HEK293T (cell line): ENCODE data around the gene ANKRD13D.

Experiments
- ARNT ChIP-seq: fragments of 450-650 bp; IDR thresholded peaks from 2 replicates; pipeline ENCODE4 v1.6.1; 2017; ENCODE audit warnings: mild to moderate bottlenecking
- ELF4 ChIP-seq: fragments of 450-650 bp; IDR thresholded peaks from 2 replicates; pipeline ENCODE4 v1.6.1; 2017; ENCODE audit warnings: antibody characterized with exemption
- FOXA1 ChIP-seq: fragments of 450-650 bp; IDR thresholded peaks from 2 replicates; pipeline ENCODE4 v1.6.1; 2016; ENCODE audit warnings: mild to moderate bottlenecking
- FOXK2 ChIP-seq: fragments of 450-650 bp; IDR thresholded peaks from 2 replicates; pipeline ENCODE4 v1.6.1; 2016; ENCODE audit warnings: mild to moderate bottlenecking
- FOXM1 ChIP-seq: fragments of 450-650 bp; IDR thresholded peaks from 2 replicates; pipeline ENCODE4 v1.6.1; 2017; ENCODE audit warnings: mild to moderate bottlenecking, borderline replicate concordance
- HDGF ChIP-seq: fragments of 450-650 bp; IDR thresholded peaks from 2 replicates; pipeline ENCODE4 v1.6.1; 2017; ENCODE audit warnings: antibody characterized with exemption, borderline replicate concordance
- LEF1 ChIP-seq: fragments of 450-650 bp; IDR thresholded peaks from 2 replicates; pipeline ENCODE4 v1.6.1; 2017; ENCODE audit warnings: mild to moderate bottlenecking, borderline replicate concordance
- SP1 ChIP-seq: fragments of 450-650 bp; IDR thresholded peaks from 2 replicates; pipeline ENCODE4 v1.6.1; 2017
- ZNF384 ChIP-seq: fragments of 450-650 bp; IDR thresholded peaks from 2 replicates; pipeline ENCODE4 v1.6.1; 2016
- TF ChIP-seq, protein P1 (sequence below): fragments of 450-650 bp; IDR thresholded peaks from 2 replicates; pipeline ENCODE4 v1.6.1; 2016

DNA sequence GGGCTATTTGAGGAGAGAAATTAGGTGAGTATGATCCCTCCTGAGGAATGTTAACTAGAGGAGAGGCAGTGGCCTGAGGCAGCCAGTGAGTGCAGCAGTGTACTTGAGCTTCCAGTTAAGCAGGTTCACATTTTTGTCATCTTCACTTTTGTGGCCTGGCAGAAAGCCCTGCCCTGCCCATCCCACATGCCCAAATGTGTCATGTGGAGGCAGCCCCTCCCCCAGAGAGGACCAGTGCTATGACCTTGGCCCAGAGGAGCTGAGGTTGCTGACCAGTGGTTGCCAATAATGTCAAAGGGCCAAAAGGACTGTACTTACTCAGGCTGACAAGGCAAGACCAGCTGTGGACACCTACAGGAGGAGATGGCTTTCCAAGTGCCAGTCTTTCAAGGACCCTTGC is 40.5 kb upstream of the ANKRD13D start:
- TF ChIP-seq, protein P1, sequence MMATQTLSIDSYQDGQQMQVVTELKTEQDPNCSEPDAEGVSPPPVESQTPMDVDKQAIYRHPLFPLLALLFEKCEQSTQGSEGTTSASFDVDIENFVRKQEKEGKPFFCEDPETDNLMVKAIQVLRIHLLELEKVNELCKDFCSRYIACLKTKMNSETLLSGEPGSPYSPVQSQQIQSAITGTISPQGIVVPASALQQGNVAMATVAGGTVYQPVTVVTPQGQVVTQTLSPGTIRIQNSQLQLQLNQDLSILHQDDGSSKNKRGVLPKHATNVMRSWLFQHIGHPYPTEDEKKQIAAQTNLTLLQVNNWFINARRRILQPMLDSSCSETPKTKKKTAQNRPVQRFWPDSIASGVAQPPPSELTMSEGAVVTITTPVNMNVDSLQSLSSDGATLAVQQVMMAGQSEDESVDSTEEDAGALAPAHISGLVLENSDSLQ = no peak
- no peak for TF ChIP-seq FOXA1
- TF ChIP-seq SP1 = no peak
- TF ChIP-seq ARNT = no peak
- no peak for TF ChIP-seq ELF4
- TF ChIP-seq FOXM1 = no peak
- TF ChIP-seq ZNF384 = no peak
- no peak for TF ChIP-seq FOXK2
- TF ChIP-seq HDGF = no peak
- no peak for TF ChIP-seq LEF1
